Activated CD4-positive, CD25-positive, alpha-beta regulatory T cell (primary cell): ENCODE measurements around the gene SLBP.

ENCODE experiments used
- DNase-seq, 4 experiments: peaks; one replicate each; lab custom pipeline; 2025; lab: John Stamatoyannopoulos, UW

Gene SLBP

GRCh38 chr4:1726146-1726934 is 14.2 kb upstream of the SLBP start:
- DNase-seq = peak; percentile 76 to 95 (median 85)

- DNase-seq = no peak
These were observed 13.4 kb upstream of the SLBP start for GRCh38 chr4:1725521-1725920.

- DNase-seq = peak in 1 of 4 experiments; percentile 21
These were observed 11.1 kb upstream of the SLBP start for GRCh38 chr4:1723131-1723801.

GRCh38 chr4:1722551-1723118 is 10.5 kb upstream of the SLBP start:
- no peak for DNase-seq

- no peak for DNase-seq
These were observed 9.8 kb upstream of the SLBP start for GRCh38 chr4:1721666-1722550.

GRCh38 chr4:1721003-1721665 is 9.0 kb upstream of the SLBP start, which contains the start of the genes TACC3 and TMEM129:
TACC3 (plus strand) TSS chr4:1721521; CDS start chr4:1723422, 1,901 bp downstream.
TMEM129 (minus strand) TSS chr4:1721323; CDS start chr4:1720837, 486 bp downstream.
- peak; percentile 87 to 96 (median 94) for DNase-seq

GRCh38 chr4:1720163-1720983 is 8.3 kb upstream of the SLBP start:
- no peak for DNase-seq

GRCh38 chr4:1718095-1718850 is 6.2 kb upstream of the SLBP start:
- DNase-seq = no peak

GRCh38 chr4:1717129-1718094 is 5.3 kb upstream of the SLBP start:
- no peak for DNase-seq

GRCh38 chr4:1716065-1716945 is 4.2 kb upstream of the SLBP start:
- no peak for DNase-seq

- no peak for DNase-seq
These were observed 3.1 kb upstream of the SLBP start for GRCh38 chr4:1715002-1715758.

GRCh38 chr4:1714303-1715001 is 2.3 kb upstream of the SLBP start:
- no peak for DNase-seq

GRCh38 chr4:1713003-1713851 is 1.1 kb upstream of the SLBP start:
- no peak for DNase-seq

- peak in 1 of 4 experiments; percentile 71 for DNase-seq
These were observed 426 bp downstream of the SLBP start for GRCh38 chr4:1711571-1712215.
